ENCODE data around the gene ARHGEF11. TPM values are rescaled to one million over a fixed set of nuclear protein-coding genes. Genes with fewer than 3 reads are reported as not detected.

Gene ARHGEF11
- total RNA-seq, 6 donors from 2014 or later: 39.2 to 170 (median 50.9) TPM

DNA sequence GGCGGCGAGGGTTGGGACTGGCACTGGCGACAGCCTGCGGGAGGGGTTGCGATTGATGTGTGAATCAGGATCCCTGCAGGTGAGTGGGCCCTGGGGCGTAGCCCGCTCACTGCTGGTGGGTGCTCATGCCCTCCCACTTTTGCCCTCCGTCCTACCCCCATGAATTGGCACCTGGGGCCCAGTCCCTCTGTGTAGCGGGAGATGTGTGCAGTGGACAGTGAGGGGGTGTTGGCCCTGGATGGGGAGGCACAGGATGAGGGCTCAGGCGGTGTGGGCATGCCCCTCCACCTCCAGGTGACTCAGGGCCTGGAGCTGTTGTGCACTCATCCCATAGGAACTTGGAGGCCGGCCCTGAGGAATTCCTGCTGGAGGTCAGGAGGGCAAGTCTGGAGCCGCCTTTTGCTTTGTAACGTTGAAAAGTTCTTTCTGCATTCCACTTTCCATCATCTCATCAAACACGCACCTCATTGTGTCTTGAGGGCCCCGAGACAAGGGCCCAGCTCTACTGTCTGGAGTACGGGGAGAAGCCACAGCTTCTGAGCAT, 149.0 kb downstream of the ARHGEF11 start:
- peak overlapping the region in 1 of 4 donors; percentile 4 for H3K4me3 ChIP-seq
- peak overlapping the region; percentile 67 to 92 (median 84) for H3K27ac ChIP-seq
- no peaks in the 10 kb centered on the region for H3K36me3 ChIP-seq
- DNase-seq: no peak
- peaks cover 0 to 16% (median 6%) of the 10 kb centered on the region in 4 donors for H3K27me3 ChIP-seq
- TF ChIP-seq, protein P1, sequence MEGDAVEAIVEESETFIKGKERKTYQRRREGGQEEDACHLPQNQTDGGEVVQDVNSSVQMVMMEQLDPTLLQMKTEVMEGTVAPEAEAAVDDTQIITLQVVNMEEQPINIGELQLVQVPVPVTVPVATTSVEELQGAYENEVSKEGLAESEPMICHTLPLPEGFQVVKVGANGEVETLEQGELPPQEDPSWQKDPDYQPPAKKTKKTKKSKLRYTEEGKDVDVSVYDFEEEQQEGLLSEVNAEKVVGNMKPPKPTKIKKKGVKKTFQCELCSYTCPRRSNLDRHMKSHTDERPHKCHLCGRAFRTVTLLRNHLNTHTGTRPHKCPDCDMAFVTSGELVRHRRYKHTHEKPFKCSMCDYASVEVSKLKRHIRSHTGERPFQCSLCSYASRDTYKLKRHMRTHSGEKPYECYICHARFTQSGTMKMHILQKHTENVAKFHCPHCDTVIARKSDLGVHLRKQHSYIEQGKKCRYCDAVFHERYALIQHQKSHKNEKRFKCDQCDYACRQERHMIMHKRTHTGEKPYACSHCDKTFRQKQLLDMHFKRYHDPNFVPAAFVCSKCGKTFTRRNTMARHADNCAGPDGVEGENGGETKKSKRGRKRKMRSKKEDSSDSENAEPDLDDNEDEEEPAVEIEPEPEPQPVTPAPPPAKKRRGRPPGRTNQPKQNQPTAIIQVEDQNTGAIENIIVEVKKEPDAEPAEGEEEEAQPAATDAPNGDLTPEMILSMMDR (IDR thresholded peaks at IDR 0.05): no peak
- no peak for TF ChIP-seq EP300 (IDR thresholded peaks at IDR 0.05)
- peaks cover 53 to 95% (median 74%) of the 10 kb centered on the region in 4 donors for H3K4me1 ChIP-seq
- WGBS, 2 donors: 70 to 79% methylated on average over 9 to 16 of the region's 16 CpGs
- no peak for ATAC-seq (ENCODE audit: low FRiP score in 2 of 2)
- no peaks in the 10 kb centered on the region for H3K9me3 ChIP-seq

DNA sequence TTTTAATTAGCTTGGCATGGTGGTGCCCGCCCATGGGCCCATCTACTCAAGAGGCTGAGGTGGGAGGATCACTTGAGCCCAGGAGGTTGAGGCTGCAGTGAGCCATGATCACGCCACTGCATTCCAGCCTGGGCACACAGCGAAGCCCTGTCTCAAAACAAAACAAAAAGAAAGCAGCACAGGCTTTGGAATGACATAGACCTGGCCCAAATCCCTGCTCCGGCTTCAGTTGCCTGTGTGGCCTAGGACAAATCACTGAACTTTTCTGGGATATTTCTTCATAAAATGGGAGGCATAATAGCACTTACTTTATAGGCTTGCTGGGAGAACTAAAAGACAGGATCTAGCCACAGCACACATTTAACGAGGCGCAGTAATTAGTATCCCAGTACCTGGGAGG, 149.6 kb downstream of the ARHGEF11 start:
- peak overlapping the region; percentile 87 to 93 (median 91) for H3K27ac ChIP-seq
- H3K9me3 ChIP-seq: no peaks in the 10 kb centered on the region
- WGBS, 2 donors: 80 to 82% methylated on average over 4 to 6 of the region's 6 CpGs
- peak overlapping the region in 2 of 4 donors; percentile 57 to 70 for H3K4me3 ChIP-seq
- peaks cover 0 to 16% (median 6%) of the 10 kb centered on the region in 4 donors for H3K27me3 ChIP-seq
- H3K4me1 ChIP-seq: peaks cover 50 to 89% (median 68%) of the 10 kb centered on the region in 4 donors
- DNase-seq (no peak), ATAC-seq (ENCODE audit: low FRiP score in 2 of 2) (no peak)
- TF ChIP-seq POLR2A (IDR thresholded peaks at IDR 0.05): no peak
- no peak for TF ChIP-seq EP300 (IDR thresholded peaks at IDR 0.05)
- TF ChIP-seq, protein P1 (IDR thresholded peaks at IDR 0.05): no peak
- TF ChIP-seq POLR2AphosphoS5 (IDR thresholded peaks at IDR 0.05): no peak
- H3K36me3 ChIP-seq: no peaks in the 10 kb centered on the region

DNA sequence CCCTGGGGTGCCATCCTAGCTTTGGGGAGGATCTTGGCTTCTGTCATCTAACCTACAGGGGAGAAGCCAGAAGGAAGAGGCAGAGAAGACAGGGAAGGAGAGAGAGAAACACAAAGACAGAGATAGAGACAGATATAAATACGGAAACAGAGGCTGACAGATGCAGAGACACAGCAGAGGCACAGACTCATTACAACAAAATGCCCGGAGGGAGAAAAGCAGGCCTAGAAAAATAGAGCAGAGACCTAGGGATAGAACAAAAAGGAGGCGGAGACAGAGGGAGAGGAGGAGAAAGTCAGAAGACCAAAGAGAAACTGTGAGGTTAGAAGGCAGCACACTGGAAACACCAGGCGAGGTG, 150.1 kb downstream of the ARHGEF11 start:
- Histone ChIP-seq H3K4me1 (peaks cover 47 to 84% (median 63%) of the 10 kb centered on the region in 4 donors), H3K27me3 (peaks cover 0 to 16% (median 6%) of the 10 kb centered on the region in 4 donors), H3K36me3 (no peaks in the 10 kb centered on the region), H3K9me3 (no peaks in the 10 kb centered on the region), H3K4me3 (peak overlapping the region in 2 of 4 donors; percentile 57 to 70), H3K27ac (peak overlapping the region; percentile 87 to 93 (median 91))
- DNase-seq: no peak
- 64 to 70% methylated on average over 4 of the region's 4 CpGs for WGBS, 2 donors
- ATAC-seq (ENCODE audit: low FRiP score in 2 of 2): no peak
- no peak for TF ChIP-seq EP300 (IDR thresholded peaks at IDR 0.05)

DNA sequence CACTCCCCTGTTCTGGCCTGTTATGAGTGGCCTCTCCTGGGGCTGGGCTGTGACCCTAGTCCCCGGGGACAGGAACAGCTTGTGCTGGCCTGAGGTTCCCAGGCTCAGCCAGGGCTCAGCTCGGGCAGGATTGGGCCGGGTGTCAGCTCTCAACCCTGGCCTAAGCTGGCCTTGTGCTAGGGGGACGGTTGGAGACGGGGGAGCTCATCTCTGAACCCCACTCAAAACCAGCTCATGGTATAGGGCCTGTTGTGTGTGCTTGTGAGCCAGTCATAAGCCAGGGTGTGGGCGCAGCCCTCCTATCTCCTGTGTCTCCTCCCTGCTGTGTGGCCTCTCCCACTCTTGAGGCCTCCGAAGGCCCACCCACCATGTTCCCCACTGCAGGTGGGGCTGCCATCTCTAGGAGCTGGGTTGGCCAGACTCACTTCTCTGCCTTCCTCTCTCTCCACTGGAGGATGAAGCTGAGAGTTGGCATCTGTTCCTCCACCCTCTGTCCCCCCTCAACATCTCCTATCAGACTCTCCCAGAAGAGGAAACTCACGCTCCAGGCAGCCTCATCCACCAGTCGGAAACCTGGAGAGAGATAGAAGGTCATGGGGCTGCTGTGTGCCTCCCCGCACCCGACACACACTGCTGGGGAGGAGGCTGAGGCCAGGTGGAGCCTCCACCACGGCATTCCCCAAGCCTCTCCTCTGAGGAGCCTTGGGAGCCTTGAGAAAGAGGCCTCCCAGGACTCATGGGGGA, 150.7 kb downstream of the ARHGEF11 start:
- H3K36me3 ChIP-seq: no peaks in the 10 kb centered on the region
- DNase-seq (peak in 1 of 2 donors; percentile 50), ATAC-seq (ENCODE audit: low FRiP score in 2 of 2) (no peak)
- H3K4me1 ChIP-seq: peaks cover 43 to 78% (median 59%) of the 10 kb centered on the region in 4 donors
- H3K4me3 ChIP-seq: peak overlapping the region; percentile 23 to 70 (median 54)
- TF ChIP-seq POLR2AphosphoS5 (IDR thresholded peaks at IDR 0.05) (peak; percentile 9 to 48), EP300 (IDR thresholded peaks at IDR 0.05) (peak in 2 of 4 donors; percentile 45 to 52), POLR2A (IDR thresholded peaks at IDR 0.05) (no peak)
- TF ChIP-seq, protein P1 (IDR thresholded peaks at IDR 0.05): no peak
- H3K27me3 ChIP-seq: peaks cover 0 to 16% (median 6%) of the 10 kb centered on the region in 4 donors
- peak overlapping the region; percentile 87 to 93 (median 91) for H3K27ac ChIP-seq
- WGBS, 2 donors: 53 to 60% methylated on average over 11 to 12 of the region's 12 CpGs
- H3K9me3 ChIP-seq: no peaks in the 10 kb centered on the region

DNA sequence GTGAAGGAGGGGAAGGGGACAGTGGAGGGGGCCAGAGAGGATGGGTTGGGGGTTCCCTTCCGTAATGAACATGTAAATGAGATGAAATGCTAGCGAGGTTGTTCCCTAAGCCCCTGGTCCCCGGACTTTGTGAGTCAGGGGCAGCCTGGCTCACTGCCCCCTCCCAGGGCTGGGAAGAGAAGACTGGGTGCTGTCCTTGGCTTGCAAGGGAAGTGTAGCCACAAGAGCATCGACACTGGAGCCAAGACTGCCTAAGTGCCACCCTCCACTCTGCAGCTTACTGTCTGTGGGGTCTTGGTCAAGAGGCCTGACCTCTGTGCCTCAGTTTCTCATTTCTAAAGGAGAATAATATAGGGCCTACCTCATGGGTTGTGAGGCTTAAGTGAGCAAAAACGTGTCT, 151.5 kb downstream of the ARHGEF11 start:
- Histone ChIP-seq H3K4me3 (peak overlapping the region; percentile 36 to 70 (median 54)), H3K27me3 (peaks cover 0 to 16% (median 6%) of the 10 kb centered on the region in 4 donors), H3K36me3 (no peaks in the 10 kb centered on the region), H3K9me3 (no peaks in the 10 kb centered on the region), H3K4me1 (peaks cover 40 to 69% (median 50%) of the 10 kb centered on the region in 4 donors), H3K27ac (peak overlapping the region; percentile 87 to 93 (median 91))
- ATAC-seq (ENCODE audit: low FRiP score in 2 of 2) (no peak), DNase-seq (no peak)
- WGBS, 2 donors: 16 to 24% methylated on average over 5 of the region's 5 CpGs
- TF ChIP-seq POLR2AphosphoS5 (IDR thresholded peaks at IDR 0.05) (no peak), POLR2A (IDR thresholded peaks at IDR 0.05) (no peak)
- TF ChIP-seq, protein P1 (IDR thresholded peaks at IDR 0.05): no peak

Data from upper lobe of left lung (tissue), 6 donors.